ENCODE measurements around the gene WDR1.

WDR1 gene

DNA sequence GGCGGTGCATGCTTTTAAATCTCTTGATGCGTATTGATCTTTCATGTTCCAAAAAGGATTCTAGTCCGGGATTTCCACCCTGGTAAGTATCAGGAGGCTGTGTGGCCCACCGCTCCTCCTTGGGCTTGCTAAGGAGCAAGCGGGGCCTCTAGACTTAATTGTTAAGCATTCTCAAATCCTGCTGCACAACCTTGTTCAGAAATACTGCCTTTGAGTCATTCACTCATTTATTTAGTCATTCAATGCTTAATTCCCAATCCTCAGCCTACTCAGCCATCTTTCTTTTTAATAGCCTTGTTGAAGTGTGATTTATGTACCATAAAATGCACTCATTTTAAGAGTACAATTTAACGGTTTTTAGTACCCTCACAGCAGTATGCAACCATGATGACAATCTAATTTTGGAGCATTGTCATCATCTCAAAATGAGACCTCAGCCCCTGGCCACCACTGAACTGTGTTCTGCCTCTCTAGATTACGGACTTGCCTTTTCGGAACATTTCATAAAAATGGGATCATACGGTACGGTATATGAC is 79.7 kb downstream of the WDR1 start:
- DNase-seq (ENCODE audit: low read depth), result no peak

DNA sequence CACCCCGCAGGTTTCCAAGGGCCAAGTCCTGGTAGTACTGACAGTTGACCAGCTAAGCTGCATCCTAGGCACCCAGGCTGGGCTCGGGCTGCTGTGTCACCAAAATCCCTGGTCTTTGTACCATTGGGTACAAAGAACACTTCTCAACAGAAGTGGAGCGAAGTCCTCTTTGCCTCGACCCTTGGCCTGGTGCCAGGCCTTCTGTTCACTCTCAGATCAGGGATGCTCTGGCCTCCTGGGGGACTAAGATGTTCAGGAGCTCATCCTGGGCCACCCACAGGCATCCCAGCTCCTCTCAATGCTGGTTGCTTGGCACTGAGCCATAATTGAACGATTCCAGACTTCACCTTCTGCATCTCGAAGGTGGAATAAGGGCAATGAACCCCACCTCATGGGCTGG is 81.5 kb downstream of the WDR1 start:
- no peak for DNase-seq (ENCODE audit: low read depth)

DNA sequence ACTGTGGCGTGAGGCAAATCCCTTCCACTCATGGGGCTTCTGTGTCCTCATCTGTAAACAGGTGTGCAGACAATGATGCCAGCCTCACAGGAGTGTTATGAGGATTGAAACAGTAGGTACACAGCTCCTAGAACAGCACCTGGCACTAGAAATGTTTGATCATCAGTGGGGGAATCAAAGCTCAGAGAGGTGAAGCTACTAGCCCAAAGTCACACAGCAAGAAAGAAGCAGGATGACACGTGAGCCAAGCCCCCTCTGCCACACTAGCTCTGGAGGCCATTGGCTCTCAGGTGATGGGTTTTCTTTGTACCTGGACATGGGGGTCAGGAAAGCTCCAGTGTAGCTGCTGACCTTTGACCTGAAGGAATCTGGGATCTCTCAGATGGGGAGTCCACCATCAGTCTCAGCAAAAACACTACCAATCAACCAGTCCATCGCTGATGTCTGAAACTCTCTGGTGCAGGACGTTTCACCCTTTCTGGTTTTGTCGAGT is 81.9 kb downstream of the WDR1 start:
- no peak for DNase-seq (ENCODE audit: low read depth)

DNA sequence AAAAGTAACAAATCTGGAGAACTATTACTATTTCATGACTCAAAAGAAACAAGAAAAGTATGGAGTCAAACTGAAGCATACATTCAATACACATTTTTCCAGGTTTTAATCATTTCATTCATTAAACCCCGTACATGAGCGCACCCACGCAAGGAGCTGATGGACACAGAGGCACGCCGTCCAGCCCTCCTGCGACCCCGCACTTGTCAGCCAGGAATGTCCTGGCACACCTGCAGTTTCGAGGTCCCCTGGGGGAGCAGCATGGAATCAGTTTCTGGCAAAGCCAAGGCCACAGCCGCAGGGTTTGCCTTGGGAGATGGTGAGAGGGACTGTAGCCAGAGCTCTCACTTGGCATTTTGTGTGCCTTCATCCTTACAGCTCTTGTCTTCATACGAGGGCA is 82.5 kb downstream of the WDR1 start:
- no peak for DNase-seq (ENCODE audit: low read depth)

DNA sequence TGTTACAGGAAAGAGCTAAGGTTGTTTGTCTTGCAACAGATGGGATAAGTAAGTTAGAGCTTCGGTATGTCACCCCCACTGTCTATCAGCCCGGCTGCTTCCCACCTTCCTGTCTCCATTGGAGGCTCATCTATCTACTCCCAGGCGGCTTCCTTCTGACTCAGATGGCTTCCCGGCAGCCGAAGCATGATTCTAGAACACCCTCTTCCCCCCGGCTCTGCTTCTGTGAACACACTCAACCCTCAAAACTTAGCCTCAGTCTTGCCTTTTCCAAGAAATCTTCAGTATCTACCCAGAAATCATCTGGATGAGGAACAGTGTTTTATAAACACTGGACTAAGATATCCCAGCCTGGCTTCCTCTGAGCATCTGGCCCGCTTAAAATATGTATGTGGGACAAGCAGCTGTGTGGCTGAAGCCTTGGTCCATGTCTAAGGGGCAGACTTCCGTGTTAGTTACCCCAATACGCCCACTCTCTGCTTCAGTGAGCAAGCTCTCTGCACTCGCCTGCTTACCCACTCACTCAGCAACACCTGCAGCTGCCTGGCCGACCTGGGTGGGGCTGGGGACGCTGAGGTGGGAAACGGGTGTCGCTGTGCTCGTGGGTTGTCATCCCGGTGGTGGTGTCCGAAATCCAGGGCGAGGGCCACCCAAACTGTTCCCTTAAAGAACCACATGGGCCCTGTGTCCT is 83.3 kb downstream of the WDR1 start:
- DNase-seq (ENCODE audit: low read depth), result no peak

DNA sequence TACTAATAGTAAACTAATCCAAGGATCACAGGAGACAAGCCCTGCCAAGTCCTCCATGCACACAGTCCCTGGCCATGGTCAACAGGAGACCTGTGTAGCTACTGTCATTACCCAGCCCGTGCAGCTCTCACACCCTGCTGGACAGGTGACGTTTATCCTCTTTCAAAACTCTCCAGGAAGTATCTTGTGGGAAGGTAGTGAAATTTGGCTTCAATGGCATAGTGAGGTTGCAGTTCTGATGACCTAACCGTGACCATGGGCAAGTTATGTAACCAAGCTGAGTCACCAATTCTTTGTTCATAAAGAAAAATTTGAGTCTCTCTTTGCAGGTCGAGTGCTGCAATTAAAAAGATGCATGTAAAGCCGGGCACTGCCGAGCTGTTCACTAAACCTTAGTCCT is 84.0 kb downstream of the WDR1 start:
- no peak for DNase-seq (ENCODE audit: low read depth)

DNA sequence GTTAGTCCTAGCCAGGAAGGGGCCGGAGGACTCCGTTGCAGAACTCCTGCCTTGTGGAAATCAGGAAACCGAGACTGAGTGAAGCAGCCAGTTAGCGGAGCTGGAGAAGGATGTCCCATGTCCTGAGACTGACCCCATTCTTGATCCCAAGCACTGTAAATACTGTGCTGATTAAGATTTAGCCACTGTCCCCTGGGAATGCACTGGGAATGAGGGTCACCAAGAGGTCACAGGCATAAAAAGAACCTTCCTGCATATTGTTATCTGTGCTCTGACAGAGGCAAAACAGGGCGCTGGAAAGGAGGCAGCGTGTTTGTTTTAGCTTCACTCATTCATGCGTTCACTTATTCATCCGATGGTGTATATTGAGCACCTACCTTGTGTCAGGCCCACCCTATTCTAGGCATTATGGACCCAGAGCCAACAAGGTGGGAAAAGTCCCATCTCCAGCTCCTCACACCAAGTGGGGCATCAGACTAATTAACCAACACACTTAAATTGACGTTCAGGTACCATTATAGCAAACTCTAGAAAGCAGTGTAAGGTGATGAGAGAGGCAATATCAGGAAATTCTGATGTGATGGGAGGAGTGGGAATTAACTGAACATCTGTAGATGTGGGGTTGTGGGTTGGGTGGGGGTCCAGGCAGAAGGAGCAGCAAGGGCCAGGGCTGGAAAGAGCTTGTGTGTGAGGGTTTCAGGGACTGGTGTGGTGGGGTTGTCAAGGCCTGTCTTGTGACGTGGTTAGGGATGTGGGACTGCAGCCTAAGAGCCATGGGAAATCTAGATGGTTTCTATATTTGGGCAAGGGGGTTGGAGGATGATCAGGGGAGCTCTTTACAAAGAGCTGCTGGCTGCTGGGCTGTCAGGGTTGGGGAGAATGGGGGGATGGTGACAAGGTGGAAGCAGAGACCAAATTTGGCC is 84.7 kb downstream of the WDR1 start:
- no peak for DNase-seq (ENCODE audit: low read depth)

DNA sequence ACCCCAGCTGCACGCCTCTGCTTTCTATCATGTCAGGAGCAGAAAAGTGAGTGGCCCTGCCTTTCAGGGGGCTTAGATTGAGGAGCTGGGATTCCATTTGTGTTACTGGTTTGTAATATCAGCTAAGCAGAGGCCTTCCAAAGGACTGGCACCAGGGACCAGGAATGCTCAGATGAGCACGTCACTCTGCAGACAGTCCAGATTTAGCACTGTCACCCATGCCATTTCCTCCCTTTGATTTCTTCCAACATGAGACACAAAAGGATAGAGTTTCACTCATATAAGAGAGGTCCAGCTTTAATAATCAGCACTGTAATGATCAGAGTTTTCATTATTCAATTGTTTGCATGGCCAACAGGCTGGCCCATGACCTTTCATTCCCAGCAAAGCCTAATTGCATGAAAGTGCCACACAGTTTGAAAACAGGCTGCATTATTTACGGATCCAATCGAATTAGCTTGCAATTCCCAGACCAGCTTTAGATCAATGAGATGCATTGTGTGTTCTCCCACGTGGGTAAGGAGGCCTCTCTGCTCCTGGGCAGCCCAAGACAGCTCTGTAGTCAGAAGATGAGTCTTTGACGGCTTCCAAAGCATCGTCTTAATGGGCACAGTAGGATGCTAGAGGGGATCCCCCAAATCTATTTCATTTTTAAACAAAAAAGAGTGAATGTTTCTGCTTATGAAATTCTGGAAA is 85.5 kb downstream of the WDR1 start:
- no peak for DNase-seq (ENCODE audit: low read depth)

DNA sequence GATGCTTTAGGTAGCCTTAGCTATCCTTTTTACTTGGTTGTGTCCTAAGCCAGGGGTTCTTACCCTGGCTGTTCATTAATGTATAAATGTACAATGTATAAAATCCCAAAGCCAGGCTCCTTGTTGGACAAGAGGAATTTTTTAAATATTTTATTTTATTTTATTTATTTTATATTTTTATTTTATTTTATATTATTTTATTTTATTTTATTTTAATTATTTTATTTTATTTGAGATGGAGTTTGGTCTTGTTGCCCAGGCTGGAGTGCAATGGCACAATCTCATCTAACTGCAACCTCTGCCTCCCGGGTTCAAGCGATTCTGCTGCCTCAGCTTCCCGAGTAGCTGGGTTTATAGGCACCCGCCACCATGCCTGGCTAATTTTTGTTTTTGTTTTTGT is 87.2 kb downstream of the WDR1 start:
- DNase-seq (ENCODE audit: low read depth), result no peak

DNA sequence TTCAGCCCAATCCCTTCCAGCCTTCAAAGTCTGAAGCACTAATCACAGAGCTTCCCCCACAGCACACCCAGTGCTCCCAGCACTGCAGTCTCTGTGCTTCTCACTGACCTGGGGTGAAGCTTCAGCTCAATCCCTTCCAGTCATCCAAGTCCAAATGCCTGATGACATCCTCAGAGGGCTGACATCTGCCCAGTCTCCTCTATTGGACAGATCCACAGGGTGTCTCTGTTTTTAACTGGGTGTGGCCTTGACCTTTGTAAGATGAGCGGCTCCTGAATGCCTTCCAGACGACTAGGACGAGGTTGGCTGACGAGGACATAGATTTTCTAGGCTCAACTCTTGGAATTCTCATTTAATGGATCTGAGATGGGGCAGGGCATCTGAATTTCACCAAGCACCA is 87.7 kb downstream of the WDR1 start:
- DNase-seq (ENCODE audit: low read depth), result no peak

DNA sequence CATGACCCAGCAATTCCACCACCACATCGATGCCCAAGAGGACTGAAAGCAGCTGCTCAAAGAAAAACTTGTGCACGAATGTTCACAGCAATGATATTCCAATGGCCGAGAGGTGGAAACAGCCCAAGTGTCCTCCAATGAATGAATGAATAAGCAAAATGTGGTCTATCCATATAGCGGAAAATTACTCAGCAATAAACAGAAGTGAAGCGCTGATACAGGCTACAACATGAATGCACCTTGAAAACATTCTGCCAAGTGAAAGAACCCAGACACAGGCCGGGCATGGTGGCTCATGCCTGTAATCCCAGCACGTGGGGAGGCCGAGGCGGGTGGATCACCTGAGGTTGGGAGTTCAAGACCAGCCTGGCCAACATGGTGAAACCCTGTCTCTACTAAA is 90.1 kb downstream of the WDR1 start:
- DNase-seq (ENCODE audit: low read depth), result no peak

DNA sequence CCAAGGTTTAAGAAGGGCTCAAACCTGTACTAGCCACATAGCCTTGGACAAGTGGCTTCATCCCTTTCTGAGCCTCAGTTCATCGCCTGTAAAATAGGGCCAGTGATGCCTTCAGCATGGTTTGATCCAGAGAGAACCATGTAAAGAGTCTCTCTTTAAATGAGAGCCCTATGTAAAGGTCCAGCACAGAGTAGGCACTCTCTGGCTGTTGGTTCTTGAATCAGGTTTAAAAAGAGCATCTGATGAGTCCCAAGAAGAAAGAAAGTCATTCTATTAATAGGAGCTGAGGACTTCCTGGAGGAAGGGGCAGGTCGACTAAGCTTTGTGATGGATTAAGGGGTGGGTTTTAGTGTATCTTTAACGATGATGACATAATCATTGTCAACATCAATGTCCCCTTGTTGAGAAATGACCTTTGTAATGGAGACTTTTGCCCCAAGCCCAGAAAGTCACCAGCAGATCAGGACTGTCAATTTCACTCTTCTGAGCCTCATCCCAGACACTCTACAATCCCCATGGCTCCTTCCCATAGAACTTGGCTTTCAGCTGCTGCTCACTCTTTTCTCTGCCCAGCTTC is 91.3 kb downstream of the WDR1 start:
- DNase-seq (ENCODE audit: low read depth), result no peak
